ENCODE data around the gene NCAM1.

DNA sequence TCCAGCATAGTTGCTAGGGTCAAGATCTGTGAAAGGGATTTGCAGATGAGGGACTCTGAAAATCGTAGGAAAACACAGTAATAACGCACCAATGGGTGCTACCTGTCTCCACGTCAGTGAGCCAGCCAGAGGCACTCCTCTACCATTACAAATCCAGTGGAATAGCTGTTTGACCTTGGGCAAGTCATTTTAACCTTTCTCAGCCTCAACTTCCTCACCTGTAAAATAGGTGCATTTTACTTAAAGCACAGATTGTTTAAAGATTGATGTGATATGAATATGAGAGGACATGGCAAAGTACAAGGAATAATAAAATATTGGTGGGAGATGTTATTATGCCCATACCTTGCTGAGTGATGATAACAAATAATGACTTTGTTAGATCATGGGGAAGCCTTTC lies 205.1 kb downstream of the NCAM1 start:
- TF ChIP-seq, protein P1, sequence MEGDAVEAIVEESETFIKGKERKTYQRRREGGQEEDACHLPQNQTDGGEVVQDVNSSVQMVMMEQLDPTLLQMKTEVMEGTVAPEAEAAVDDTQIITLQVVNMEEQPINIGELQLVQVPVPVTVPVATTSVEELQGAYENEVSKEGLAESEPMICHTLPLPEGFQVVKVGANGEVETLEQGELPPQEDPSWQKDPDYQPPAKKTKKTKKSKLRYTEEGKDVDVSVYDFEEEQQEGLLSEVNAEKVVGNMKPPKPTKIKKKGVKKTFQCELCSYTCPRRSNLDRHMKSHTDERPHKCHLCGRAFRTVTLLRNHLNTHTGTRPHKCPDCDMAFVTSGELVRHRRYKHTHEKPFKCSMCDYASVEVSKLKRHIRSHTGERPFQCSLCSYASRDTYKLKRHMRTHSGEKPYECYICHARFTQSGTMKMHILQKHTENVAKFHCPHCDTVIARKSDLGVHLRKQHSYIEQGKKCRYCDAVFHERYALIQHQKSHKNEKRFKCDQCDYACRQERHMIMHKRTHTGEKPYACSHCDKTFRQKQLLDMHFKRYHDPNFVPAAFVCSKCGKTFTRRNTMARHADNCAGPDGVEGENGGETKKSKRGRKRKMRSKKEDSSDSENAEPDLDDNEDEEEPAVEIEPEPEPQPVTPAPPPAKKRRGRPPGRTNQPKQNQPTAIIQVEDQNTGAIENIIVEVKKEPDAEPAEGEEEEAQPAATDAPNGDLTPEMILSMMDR (conservative IDR thresholded peaks at IDR 0.05; ENCODE audit: low read depth, low read length) = no peak
- no peak for TF ChIP-seq EZH2 (IDR thresholded peaks at IDR 0.05; ENCODE audit: borderline replicate concordance, low read depth, low read length, poor library complexity, severe bottlenecking)
